K562 (cell line): Measurements from ENCODE around the gene RTL1. TPM values are rescaled to one million over a fixed set of nuclear protein-coding genes. Genes with fewer than 3 reads are reported as not detected.

ENCODE experiments used
- CSDE1 ChIP-seq, 2 experiments: fragments of 450-650 bp; IDR thresholded peaks; 2 replicates each; pipeline ENCODE4 v1.6.1; 2016; ENCODE audit warnings: mild to moderate bottlenecking in 1 of 2
- FOS ChIP-seq: IDR thresholded peaks from 3 replicates; pipeline ENCODE4 v1.6.1; 2011; ENCODE audit not compliant: insufficient read length; ENCODE audit errors: extremely low read depth
- GABPB1 ChIP-seq: sonication (generic); formaldehyde crosslinking; IDR thresholded peaks from 2 replicates; pipeline ENCODE4 v1.8.0; 2022; ENCODE audit warnings: mild to moderate bottlenecking, missing genetic modification reagents
- HOXB6 ChIP-seq: fragments of 250-450 bp; sonication (Bioruptor Pico); IDR thresholded peaks from 2 replicates; pipeline ENCODE4 v1.5.1; 2022; ENCODE audit warnings: mild to moderate bottlenecking, borderline replicate concordance
- KLF6 ChIP-seq: fragments of 250-450 bp; sonication (Bioruptor Pico); IDR thresholded peaks from 2 replicates; pipeline ENCODE4 v1.4.0; 2020; ENCODE audit warnings: mild to moderate bottlenecking, moderate library complexity, borderline replicate concordance
- MAZ ChIP-seq, 2 experiments: fragments of 450-650 bp in 1 of 2; sonication (generic) in 1 of 2; formaldehyde crosslinking; IDR thresholded peaks in 1 of 2; conservative IDR thresholded peaks in 1 of 2; 2 replicates each; pipeline versions ENCODE4 v1.4.0 to v1.5.0; 2020; ENCODE audit warnings: mild to moderate bottlenecking in 1 of 2, missing genetic modification reagents in 1 of 2
- PPARD ChIP-seq: fragments of 250-450 bp; sonication (Bioruptor Pico); IDR thresholded peaks from 2 replicates; pipeline ENCODE4 v1.8.0; 2022; ENCODE audit warnings: inconsistent platforms, mild to moderate bottlenecking, moderate library complexity
- PRPF4 ChIP-seq: fragments of 200-400 bp; formaldehyde crosslinking; IDR thresholded peaks from one replicate; pipeline ENCODE4 v1.6.1; 2017; ENCODE audit warnings: low read length, low read depth, mild to moderate bottlenecking; ENCODE audit not compliant: insufficient read depth, poor library complexity, severe bottlenecking
- RCOR1 ChIP-seq, 2 experiments: IDR thresholded peaks; 2 replicates each; pipeline ENCODE4 v1.6.1; 2012; ENCODE audit warnings: low read depth in 2 of 2, low read length in 2 of 2, borderline replicate concordance in 1 of 2, improper control_type of control experiment in 1 of 2
- SMARCC2 ChIP-seq: fragments of 450-650 bp; IDR thresholded peaks from 2 replicates; pipeline ENCODE4 v1.6.1; 2017; ENCODE audit warnings: antibody characterized with exemption, moderate library complexity, mild to moderate bottlenecking, low read depth
- ZNF764 ChIP-seq: fragments of 250-450 bp; sonication (Bioruptor Pico); IDR thresholded peaks from 2 replicates; pipeline ENCODE4 v1.4.0; 2020; ENCODE audit warnings: low read depth, mild to moderate bottlenecking, moderate library complexity
- ZNF830 ChIP-seq: fragments of 250-450 bp; sonication (Bioruptor Pico); IDR thresholded peaks from 2 replicates; pipeline ENCODE4 v1.5.0; 2021; ENCODE audit warnings: mild to moderate bottlenecking
- polyA plus RNA-seq, 8 experiments: library from polyadenylated mRNA; depleted of rRNA in 4 of 8; stranded (reverse) in 5 of 8; unstranded in 3 of 8; fragments of >200 nt; fragmentation: Nextera tagmentation in 2 of 8; fragmentation: Illumina TruSeq in 1 of 8; extraction: Ambion mirVana in 2 of 8; extraction: Trizol in 1 of 8; gene quantifications; 2 replicates each; pipeline versions ENCODE4 v1.2.1 to v1.2.3, GENCODE V29; 2011 to 2014; ENCODE audit warnings: inconsistent platforms in 1 of 8, missing spikeins in 1 of 8
- total RNA-seq, 7 experiments: library from RNA; depleted of rRNA in 6 of 7; stranded (reverse); fragments of >200 nt in 6 of 7; fragmentation: Illumina TruSeq in 2 of 7; extraction: Trizol in 2 of 7; gene quantifications; 2 replicates each; pipeline versions ENCODE4 v1.2.1 to v1.2.3, GENCODE V29; 2011 to 2021; ENCODE audit warnings: low replicate concordance in 1 of 7
- TF ChIP-seq, protein P1 (sequence below): sonication (generic); formaldehyde crosslinking; IDR thresholded peaks from 2 replicates; pipeline ENCODE4 v1.8.0; 2022; ENCODE audit warnings: mild to moderate bottlenecking, missing genetic modification reagents, borderline replicate concordance
- TF ChIP-seq, protein P2 (sequence below): fragments of 250-450 bp; sonication (Bioruptor Pico); IDR thresholded peaks from 2 replicates; pipeline ENCODE4 v1.5.0; 2021; ENCODE audit warnings: mild to moderate bottlenecking, borderline replicate concordance
- TF ChIP-seq, protein P3 (sequence below): conservative IDR thresholded peaks from 2 replicates; pipeline ENCODE4 v1.6.1; 2011; ENCODE audit warnings: low read depth, mild to moderate bottlenecking, low read length; ENCODE audit not compliant: control insufficient read depth
- TF ChIP-seq, protein P4 (sequence below): sonication (generic); formaldehyde crosslinking; IDR thresholded peaks from 2 replicates; pipeline ENCODE4 v1.4.0; 2020; ENCODE audit warnings: mild to moderate bottlenecking, missing genetic modification reagents

RTL1 gene
- total and polyA plus RNA-seq, 9 of the 15 experiments (the other 6 are each of a cell fraction or from before 2014, with no cell fraction given), result not detected

DNA sequence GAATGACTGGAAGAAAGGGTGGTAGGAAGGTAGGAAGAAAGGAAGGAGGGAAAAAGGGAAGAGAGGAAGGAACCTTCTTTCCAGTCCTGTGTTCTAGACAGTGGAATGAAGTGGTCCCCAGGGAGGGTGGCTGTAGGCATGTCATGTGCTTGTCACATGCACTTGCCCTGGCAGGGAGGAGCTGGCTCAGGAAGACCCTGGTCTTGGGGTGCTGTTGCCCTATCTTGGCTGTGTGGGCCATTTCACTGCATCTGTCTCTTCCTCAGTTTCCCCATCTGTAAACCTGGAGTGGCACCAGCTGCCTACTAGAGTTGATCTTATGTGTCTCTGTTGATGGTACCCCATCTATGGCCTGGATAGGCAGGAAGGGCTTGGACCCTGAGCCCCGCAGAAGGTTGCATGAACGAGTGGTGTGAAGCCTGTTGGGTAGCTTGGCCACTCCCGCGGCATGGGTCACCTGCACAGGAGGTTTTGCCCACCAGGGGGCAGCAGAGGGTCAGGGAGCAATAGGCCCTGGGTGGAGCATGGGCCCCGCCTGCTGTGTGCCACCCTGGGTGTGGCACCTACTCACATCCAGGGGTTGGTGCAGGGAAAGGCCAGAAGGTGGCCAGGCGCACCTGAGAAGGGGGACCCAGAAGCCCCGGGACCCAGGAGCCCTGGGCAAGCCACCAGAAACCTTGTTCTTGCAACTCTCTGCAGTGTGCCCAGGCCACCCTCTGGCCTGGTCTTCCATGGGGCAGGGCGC, 52.5 kb downstream of the RTL1 start (continued):
- TF ChIP-seq ZNF830 (CRISPR knock-in tag), result no peak
- TF ChIP-seq, protein P1, sequence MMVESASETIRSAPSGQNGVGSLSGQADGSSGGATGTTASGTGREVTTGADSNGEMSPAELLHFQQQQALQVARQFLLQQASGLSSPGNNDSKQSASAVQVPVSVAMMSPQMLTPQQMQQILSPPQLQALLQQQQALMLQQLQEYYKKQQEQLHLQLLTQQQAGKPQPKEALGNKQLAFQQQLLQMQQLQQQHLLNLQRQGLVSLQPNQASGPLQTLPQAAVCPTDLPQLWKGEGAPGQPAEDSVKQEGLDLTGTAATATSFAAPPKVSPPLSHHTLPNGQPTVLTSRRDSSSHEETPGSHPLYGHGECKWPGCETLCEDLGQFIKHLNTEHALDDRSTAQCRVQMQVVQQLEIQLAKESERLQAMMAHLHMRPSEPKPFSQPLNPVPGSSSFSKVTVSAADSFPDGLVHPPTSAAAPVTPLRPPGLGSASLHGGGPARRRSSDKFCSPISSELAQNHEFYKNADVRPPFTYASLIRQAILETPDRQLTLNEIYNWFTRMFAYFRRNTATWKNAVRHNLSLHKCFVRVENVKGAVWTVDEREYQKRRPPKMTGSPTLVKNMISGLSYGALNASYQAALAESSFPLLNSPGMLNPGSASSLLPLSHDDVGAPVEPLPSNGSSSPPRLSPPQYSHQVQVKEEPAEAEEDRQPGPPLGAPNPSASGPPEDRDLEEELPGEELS (CRISPR knock-in tag), result no peak
- TF ChIP-seq, protein P2, sequence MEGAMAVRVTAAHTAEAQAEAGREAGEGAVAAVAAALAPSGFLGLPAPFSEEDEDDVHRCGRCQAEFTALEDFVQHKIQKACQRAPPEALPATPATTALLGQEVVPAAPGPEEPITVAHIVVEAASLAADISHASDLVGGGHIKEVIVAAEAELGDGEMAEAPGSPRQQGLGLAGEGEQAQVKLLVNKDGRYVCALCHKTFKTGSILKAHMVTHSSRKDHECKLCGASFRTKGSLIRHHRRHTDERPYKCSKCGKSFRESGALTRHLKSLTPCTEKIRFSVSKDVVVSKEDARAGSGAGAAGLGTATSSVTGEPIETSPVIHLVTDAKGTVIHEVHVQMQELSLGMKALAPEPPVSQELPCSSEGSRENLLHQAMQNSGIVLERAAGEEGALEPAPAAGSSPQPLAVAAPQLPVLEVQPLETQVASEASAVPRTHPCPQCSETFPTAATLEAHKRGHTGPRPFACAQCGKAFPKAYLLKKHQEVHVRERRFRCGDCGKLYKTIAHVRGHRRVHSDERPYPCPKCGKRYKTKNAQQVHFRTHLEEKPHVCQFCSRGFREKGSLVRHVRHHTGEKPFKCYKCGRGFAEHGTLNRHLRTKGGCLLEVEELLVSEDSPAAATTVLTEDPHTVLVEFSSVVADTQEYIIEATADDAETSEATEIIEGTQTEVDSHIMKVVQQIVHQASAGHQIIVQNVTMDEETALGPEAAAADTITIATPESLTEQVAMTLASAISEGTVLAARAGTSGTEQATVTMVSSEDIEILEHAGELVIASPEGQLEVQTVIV (CRISPR knock-in tag), result no peak
- TF ChIP-seq SMARCC2, result no peak
- no peak for TF ChIP-seq CSDE1 (IDR thresholded peaks at IDR 0.05)
- no peak for TF ChIP-seq PRPF4
- no peak for TF ChIP-seq PPARD (CRISPR knock-in tag)
- TF ChIP-seq FOS, result no peak
- no peak for TF ChIP-seq RCOR1 (IDR thresholded peaks at IDR 0.05; ENCODE audit: borderline replicate concordance in 1 of 2, low read depth in 2 of 2, low read length in 2 of 2)
- TF ChIP-seq ZNF764, result no peak
- TF ChIP-seq GABPB1 (CRISPR knock-in tag), result no peak
- TF ChIP-seq, protein P3, sequence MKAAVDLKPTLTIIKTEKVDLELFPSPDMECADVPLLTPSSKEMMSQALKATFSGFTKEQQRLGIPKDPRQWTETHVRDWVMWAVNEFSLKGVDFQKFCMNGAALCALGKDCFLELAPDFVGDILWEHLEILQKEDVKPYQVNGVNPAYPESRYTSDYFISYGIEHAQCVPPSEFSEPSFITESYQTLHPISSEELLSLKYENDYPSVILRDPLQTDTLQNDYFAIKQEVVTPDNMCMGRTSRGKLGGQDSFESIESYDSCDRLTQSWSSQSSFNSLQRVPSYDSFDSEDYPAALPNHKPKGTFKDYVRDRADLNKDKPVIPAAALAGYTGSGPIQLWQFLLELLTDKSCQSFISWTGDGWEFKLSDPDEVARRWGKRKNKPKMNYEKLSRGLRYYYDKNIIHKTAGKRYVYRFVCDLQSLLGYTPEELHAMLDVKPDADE, result no peak
- TF ChIP-seq HOXB6 (CRISPR knock-in tag), result no peak
- 0 out of 2 replicates have a peak, but pooled peaks have one; percentile 39 for TF ChIP-seq KLF6 (CRISPR knock-in tag)
- peak; percentile 18 to 80; a peak in 1 of 4 replicates for TF ChIP-seq MAZ (CRISPR knock-in tag; conservative IDR thresholded peaks at IDR 0.05 in 1 of 2, IDR thresholded peaks at IDR 0.05 in 1 of 2)
- TF ChIP-seq, protein P4, sequence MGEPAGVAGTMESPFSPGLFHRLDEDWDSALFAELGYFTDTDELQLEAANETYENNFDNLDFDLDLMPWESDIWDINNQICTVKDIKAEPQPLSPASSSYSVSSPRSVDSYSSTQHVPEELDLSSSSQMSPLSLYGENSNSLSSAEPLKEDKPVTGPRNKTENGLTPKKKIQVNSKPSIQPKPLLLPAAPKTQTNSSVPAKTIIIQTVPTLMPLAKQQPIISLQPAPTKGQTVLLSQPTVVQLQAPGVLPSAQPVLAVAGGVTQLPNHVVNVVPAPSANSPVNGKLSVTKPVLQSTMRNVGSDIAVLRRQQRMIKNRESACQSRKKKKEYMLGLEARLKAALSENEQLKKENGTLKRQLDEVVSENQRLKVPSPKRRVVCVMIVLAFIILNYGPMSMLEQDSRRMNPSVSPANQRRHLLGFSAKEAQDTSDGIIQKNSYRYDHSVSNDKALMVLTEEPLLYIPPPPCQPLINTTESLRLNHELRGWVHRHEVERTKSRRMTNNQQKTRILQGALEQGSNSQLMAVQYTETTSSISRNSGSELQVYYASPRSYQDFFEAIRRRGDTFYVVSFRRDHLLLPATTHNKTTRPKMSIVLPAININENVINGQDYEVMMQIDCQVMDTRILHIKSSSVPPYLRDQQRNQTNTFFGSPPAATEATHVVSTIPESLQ (CRISPR knock-in tag), result no peak
